ENCODE data around the gene SEC23A.

DNA sequence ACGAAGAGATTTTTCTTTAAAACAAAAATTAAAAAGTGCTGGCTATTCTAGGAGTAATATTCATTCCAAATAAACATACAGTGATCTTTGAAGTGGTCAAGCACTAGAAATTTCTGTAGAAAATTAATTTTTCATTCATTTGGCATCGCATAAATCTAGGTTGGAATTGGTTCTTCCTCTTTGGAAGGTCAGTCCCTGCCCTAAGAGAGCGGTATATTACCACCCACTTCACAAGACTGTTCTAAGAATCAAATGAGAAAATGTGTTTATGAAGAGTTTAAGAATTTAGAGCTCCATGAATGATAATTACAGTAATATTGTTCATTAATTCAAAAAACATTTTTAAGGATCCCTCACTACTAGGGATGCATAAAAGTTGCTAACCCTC is 10.6 kb upstream of the SEC23A start:
- TF ChIP-seq CTCF (IDR thresholded peaks at IDR 0.05) = no peak
- no peak for TF ChIP-seq POLR2A (IDR thresholded peaks at IDR 0.05)

Data from heart left ventricle (tissue), 13 donors.